Neural progenitor cell (in vitro differentiated cells): Measurements from ENCODE around the gene OTX1.

Source experiments
- CTCF ChIP-seq: fragments of 200-600 bp; sonication (generic); IDR thresholded peaks from 2 replicates; pipeline ENCODE4 v1.5.1; 2017; ENCODE audit warnings: antibody characterized with exemption, mild to moderate bottlenecking
- EZH2phosphoT487 ChIP-seq: fragments of 200-600 bp; sonication (generic); IDR thresholded peaks from 2 replicates; pipeline ENCODE4 v1.6.1; 2017; ENCODE audit warnings: antibody characterized with exemption

- TF ChIP-seq CTCF (no peak), EZH2phosphoT487 (no peak)
These were observed 15.6 kb downstream of the OTX1 start for GRCh38 chr2:63066265-63066664.
